ENCODE data around the gene TMEM212. TPM values are rescaled to one million over a fixed set of nuclear protein-coding genes. Genes with fewer than 3 reads are reported as not detected.

TMEM212 gene
- not detected for total RNA-seq
- not detected for polyA plus RNA-seq
- long read RNA-seq, donor 1, result 0 reads
- long read RNA-seq, donor 2, result 0 reads
- long read RNA-seq, donor 3, result 0 reads
- long read RNA-seq, donor 4, result 0 reads
- long read RNA-seq, donor 5, result 0 reads
- long read RNA-seq, donor 6, result 0 reads
- long read RNA-seq, donor 7, result 0 reads
- long read RNA-seq, donor 8, result 0 reads
- long read RNA-seq, donor 9, result 0 reads
- long read RNA-seq, donor 10, result 0 reads

GRCh38 chr3:171842864-171843518 lies at the start of gene TMEM212:
Gene TMEM212 (plus strand): TSS chr3:171843349. CDS start chr3:171843384, 35 bp downstream.
- no peaks in the 10 kb centered on the region for H3K36me3 ChIP-seq (ENCODE audit: control insufficient read depth in 2 of 2, insufficient read depth in 2 of 2, low read length in 1 of 2)
- no peaks in the 10 kb centered on the region for H3K4me1 ChIP-seq (ENCODE audit: control insufficient read depth in 2 of 2, insufficient read depth in 2 of 2, low read length in 2 of 2)
- H3K9me3 ChIP-seq (ENCODE audit: control insufficient read depth in 2 of 2, insufficient read depth in 1 of 2, low read length in 1 of 2), result no peaks in the 10 kb centered on the region
- WGBS, result 94% methylated on average over 5 of the region's 5 CpGs
- H3K27ac ChIP-seq (ENCODE audit: low read depth in 1 of 2, low read length in 1 of 2), result no peak within 1 kb of the TSS
- DNase-seq (ENCODE audit: low read depth in 6 of 9, low spot score in 9 of 9), result no peak
- H3K4me3 ChIP-seq (ENCODE audit: low read length in 2 of 2), result no peak within 1 kb of the TSS
- H3K27me3 ChIP-seq (ENCODE audit: control insufficient read depth in 2 of 2, insufficient read depth in 1 of 2, low read length in 1 of 2), result no peaks in the 10 kb centered on the region

- Histone ChIP-seq H3K4me1 (ENCODE audit: control insufficient read depth in 2 of 2, insufficient read depth in 2 of 2, low read length in 2 of 2) (no peaks in the 10 kb centered on the region), H3K4me3 (ENCODE audit: low read length in 2 of 2) (no peak overlapping the region), H3K9me3 (ENCODE audit: control insufficient read depth in 2 of 2, insufficient read depth in 1 of 2, low read length in 1 of 2) (no peaks in the 10 kb centered on the region), H3K36me3 (ENCODE audit: control insufficient read depth in 2 of 2, insufficient read depth in 2 of 2, low read length in 1 of 2) (no peaks in the 10 kb centered on the region), H3K27me3 (ENCODE audit: control insufficient read depth in 2 of 2, insufficient read depth in 1 of 2, low read length in 1 of 2) (no peaks in the 10 kb centered on the region), H3K27ac (ENCODE audit: low read depth in 1 of 2, low read length in 1 of 2) (no peak overlapping the region)
- WGBS, result 98% methylated on average over 4 of the region's 4 CpGs
- no peak for DNase-seq (ENCODE audit: low read depth in 6 of 9, low spot score in 9 of 9)
Measured at GRCh38 chr3:171796625-171797264, 46.4 kb upstream of the TMEM212 start.

- H3K9me3 ChIP-seq (ENCODE audit: control insufficient read depth in 2 of 2, insufficient read depth in 1 of 2, low read length in 1 of 2), result no peaks in the 10 kb centered on the region
- no peak overlapping the region for H3K4me3 ChIP-seq (ENCODE audit: low read length in 2 of 2)
- H3K4me1 ChIP-seq (ENCODE audit: control insufficient read depth in 2 of 2, insufficient read depth in 2 of 2, low read length in 2 of 2), result no peaks in the 10 kb centered on the region
- 99% methylated on average over 1 of the region's 1 CpG for WGBS
- DNase-seq (ENCODE audit: low read depth in 6 of 9, low spot score in 9 of 9), result no peak
- no peaks in the 10 kb centered on the region for H3K36me3 ChIP-seq (ENCODE audit: control insufficient read depth in 2 of 2, insufficient read depth in 2 of 2, low read length in 1 of 2)
- H3K27ac ChIP-seq (ENCODE audit: low read depth in 1 of 2, low read length in 1 of 2), result no peak overlapping the region
- H3K27me3 ChIP-seq (ENCODE audit: control insufficient read depth in 2 of 2, insufficient read depth in 1 of 2, low read length in 1 of 2), result no peaks in the 10 kb centered on the region
Measured at GRCh38 chr3:171797265-171797679, 45.9 kb upstream of the TMEM212 start.

- Histone ChIP-seq H3K36me3 (ENCODE audit: control insufficient read depth in 2 of 2, insufficient read depth in 2 of 2, low read length in 1 of 2) (no peaks in the 10 kb centered on the region), H3K4me1 (ENCODE audit: control insufficient read depth in 2 of 2, insufficient read depth in 2 of 2, low read length in 2 of 2) (no peaks in the 10 kb centered on the region), H3K4me3 (ENCODE audit: low read length in 2 of 2) (no peak overlapping the region), H3K27me3 (ENCODE audit: control insufficient read depth in 2 of 2, insufficient read depth in 1 of 2, low read length in 1 of 2) (no peaks in the 10 kb centered on the region), H3K27ac (ENCODE audit: low read depth in 1 of 2, low read length in 1 of 2) (no peak overlapping the region), H3K9me3 (ENCODE audit: control insufficient read depth in 2 of 2, insufficient read depth in 1 of 2, low read length in 1 of 2) (no peaks in the 10 kb centered on the region)
- no peak for DNase-seq (ENCODE audit: low read depth in 6 of 9, low spot score in 9 of 9)
- 98% methylated on average over 3 of the region's 3 CpGs for WGBS
Measured at GRCh38 chr3:171797873-171798272, 45.3 kb upstream of the TMEM212 start.

- DNase-seq (ENCODE audit: low read depth in 6 of 9, low spot score in 9 of 9), result no peak
- Histone ChIP-seq H3K27ac (ENCODE audit: low read depth in 1 of 2, low read length in 1 of 2) (no peak overlapping the region), H3K4me3 (ENCODE audit: low read length in 2 of 2) (no peak overlapping the region), H3K36me3 (ENCODE audit: control insufficient read depth in 2 of 2, insufficient read depth in 2 of 2, low read length in 1 of 2) (no peaks in the 10 kb centered on the region), H3K27me3 (ENCODE audit: control insufficient read depth in 2 of 2, insufficient read depth in 1 of 2, low read length in 1 of 2) (no peaks in the 10 kb centered on the region), H3K4me1 (ENCODE audit: control insufficient read depth in 2 of 2, insufficient read depth in 2 of 2, low read length in 2 of 2) (no peaks in the 10 kb centered on the region), H3K9me3 (ENCODE audit: control insufficient read depth in 2 of 2, insufficient read depth in 1 of 2, low read length in 1 of 2) (no peaks in the 10 kb centered on the region)
- 96% methylated on average over 1 of the region's 1 CpG for WGBS
Measured at GRCh38 chr3:171799501-171799900, 43.6 kb upstream of the TMEM212 start.

- WGBS, result 91% methylated on average over 4 of the region's 4 CpGs
- no peak for DNase-seq (ENCODE audit: low read depth in 6 of 9, low spot score in 9 of 9)
- Histone ChIP-seq H3K36me3 (ENCODE audit: control insufficient read depth in 2 of 2, insufficient read depth in 2 of 2, low read length in 1 of 2) (no peaks in the 10 kb centered on the region), H3K4me1 (ENCODE audit: control insufficient read depth in 2 of 2, insufficient read depth in 2 of 2, low read length in 2 of 2) (no peaks in the 10 kb centered on the region), H3K9me3 (ENCODE audit: control insufficient read depth in 2 of 2, insufficient read depth in 1 of 2, low read length in 1 of 2) (no peaks in the 10 kb centered on the region), H3K4me3 (ENCODE audit: low read length in 2 of 2) (no peak overlapping the region), H3K27ac (ENCODE audit: low read depth in 1 of 2, low read length in 1 of 2) (peak overlapping the region; percentile 44 to 61), H3K27me3 (ENCODE audit: control insufficient read depth in 2 of 2, insufficient read depth in 1 of 2, low read length in 1 of 2) (no peaks in the 10 kb centered on the region)
Measured at GRCh38 chr3:171801738-171802589, 41.2 kb upstream of the TMEM212 start.

GRCh38 chr3:171802590-171802956 lies 40.6 kb upstream of the TMEM212 start:
- WGBS, result 90% methylated on average over 3 of the region's 3 CpGs
- no peaks in the 10 kb centered on the region for H3K27me3 ChIP-seq (ENCODE audit: control insufficient read depth in 2 of 2, insufficient read depth in 1 of 2, low read length in 1 of 2)
- H3K36me3 ChIP-seq (ENCODE audit: control insufficient read depth in 2 of 2, insufficient read depth in 2 of 2, low read length in 1 of 2), result no peaks in the 10 kb centered on the region
- no peak overlapping the region for H3K4me3 ChIP-seq (ENCODE audit: low read length in 2 of 2)
- H3K9me3 ChIP-seq (ENCODE audit: control insufficient read depth in 2 of 2, insufficient read depth in 1 of 2, low read length in 1 of 2), result no peaks in the 10 kb centered on the region
- no peaks in the 10 kb centered on the region for H3K4me1 ChIP-seq (ENCODE audit: control insufficient read depth in 2 of 2, insufficient read depth in 2 of 2, low read length in 2 of 2)
- no peak for DNase-seq (ENCODE audit: low read depth in 6 of 9, low spot score in 9 of 9)
- peak overlapping the region; percentile 44 to 61 for H3K27ac ChIP-seq (ENCODE audit: low read depth in 1 of 2, low read length in 1 of 2)

- H3K9me3 ChIP-seq (ENCODE audit: control insufficient read depth in 2 of 2, insufficient read depth in 1 of 2, low read length in 1 of 2), result no peaks in the 10 kb centered on the region
- H3K27me3 ChIP-seq (ENCODE audit: control insufficient read depth in 2 of 2, insufficient read depth in 1 of 2, low read length in 1 of 2), result no peaks in the 10 kb centered on the region
- H3K27ac ChIP-seq (ENCODE audit: low read depth in 1 of 2, low read length in 1 of 2), result no peak overlapping the region
- no peak overlapping the region for H3K4me3 ChIP-seq (ENCODE audit: low read length in 2 of 2)
- no peaks in the 10 kb centered on the region for H3K4me1 ChIP-seq (ENCODE audit: control insufficient read depth in 2 of 2, insufficient read depth in 2 of 2, low read length in 2 of 2)
- no peaks in the 10 kb centered on the region for H3K36me3 ChIP-seq (ENCODE audit: control insufficient read depth in 2 of 2, insufficient read depth in 2 of 2, low read length in 1 of 2)
- no peak for DNase-seq (ENCODE audit: low read depth in 6 of 9, low spot score in 9 of 9)
- WGBS, result 94% methylated on average over 4 of the region's 4 CpGs
Measured at GRCh38 chr3:171803044-171803443, 40.1 kb upstream of the TMEM212 start.
